ENCODE data around the gene PHETA2.
A peak's percentile ranks its signal among the peaks of the same experiment; 100 is the strongest.

Gene PHETA2

GRCh38 chr22:42061041-42061440 is 13.0 kb upstream of the PHETA2 start:
- DNase-seq (ENCODE audit: low read depth) = no peak
- H3K27me3 ChIP-seq (replicated peaks; ENCODE audit: control insufficient read depth, insufficient read depth, low read length) = no peaks in the 10 kb centered on the region
- H3K36me3 ChIP-seq (ENCODE audit: control insufficient read depth, insufficient read depth, low read length, severe bottlenecking) = no peaks in the 10 kb centered on the region
- no peaks in the 10 kb centered on the region for H3K4me1 ChIP-seq (ENCODE audit: control insufficient read depth, insufficient read depth, low read length)
- H3K4me3 ChIP-seq (ENCODE audit: low read length) = no peak overlapping the region
- no peak overlapping the region for H3K9ac ChIP-seq (ENCODE audit: low read length)
- peaks cover 13% of the 10 kb centered on the region for H3K9me3 ChIP-seq (ENCODE audit: control insufficient read depth, low read length)

- Histone ChIP-seq H3K4me3 (ENCODE audit: low read length) (no peak overlapping the region), H3K4me1 (ENCODE audit: control insufficient read depth, insufficient read depth, low read length) (no peaks in the 10 kb centered on the region), H3K9me3 (ENCODE audit: control insufficient read depth, low read length) (no peaks in the 10 kb centered on the region), H3K36me3 (ENCODE audit: control insufficient read depth, insufficient read depth, low read length, severe bottlenecking) (no peaks in the 10 kb centered on the region), H3K27me3 (replicated peaks; ENCODE audit: control insufficient read depth, insufficient read depth, low read length) (no peaks in the 10 kb centered on the region), H3K9ac (ENCODE audit: low read length) (no peak overlapping the region)
- no peak for DNase-seq (ENCODE audit: low read depth)
These were observed 11.4 kb upstream of the PHETA2 start for GRCh38 chr22:42062506-42063170.

- peaks cover 1% of the 10 kb centered on the region for H3K4me1 ChIP-seq (ENCODE audit: control insufficient read depth, insufficient read depth, low read length)
- no peaks in the 10 kb centered on the region for H3K27me3 ChIP-seq (replicated peaks; ENCODE audit: control insufficient read depth, insufficient read depth, low read length)
- no peak overlapping the region for H3K9ac ChIP-seq (ENCODE audit: low read length)
- H3K36me3 ChIP-seq (ENCODE audit: control insufficient read depth, insufficient read depth, low read length, severe bottlenecking) = no peaks in the 10 kb centered on the region
- H3K4me3 ChIP-seq (ENCODE audit: low read length) = no peak overlapping the region
- no peak for DNase-seq (ENCODE audit: low read depth)
- H3K9me3 ChIP-seq (ENCODE audit: control insufficient read depth, low read length) = no peaks in the 10 kb centered on the region
These were observed 9.4 kb upstream of the PHETA2 start for GRCh38 chr22:42064629-42065028.

GRCh38 chr22:42065438-42066125 is 8.5 kb upstream of the PHETA2 start:
- no peaks in the 10 kb centered on the region for H3K36me3 ChIP-seq (ENCODE audit: control insufficient read depth, insufficient read depth, low read length, severe bottlenecking)
- H3K4me3 ChIP-seq (ENCODE audit: low read length) = no peak overlapping the region
- H3K9ac ChIP-seq (ENCODE audit: low read length) = no peak overlapping the region
- H3K27me3 ChIP-seq (replicated peaks; ENCODE audit: control insufficient read depth, insufficient read depth, low read length) = no peaks in the 10 kb centered on the region
- no peak for DNase-seq (ENCODE audit: low read depth)
- H3K4me1 ChIP-seq (ENCODE audit: control insufficient read depth, insufficient read depth, low read length) = peaks cover 8% of the 10 kb centered on the region
- H3K9me3 ChIP-seq (ENCODE audit: control insufficient read depth, low read length) = no peaks in the 10 kb centered on the region

- Histone ChIP-seq H3K36me3 (ENCODE audit: control insufficient read depth, insufficient read depth, low read length, severe bottlenecking) (no peaks in the 10 kb centered on the region), H3K9me3 (ENCODE audit: control insufficient read depth, low read length) (no peaks in the 10 kb centered on the region), H3K4me3 (ENCODE audit: low read length) (no peak overlapping the region), H3K4me1 (ENCODE audit: control insufficient read depth, insufficient read depth, low read length) (peaks cover 12% of the 10 kb centered on the region), H3K9ac (ENCODE audit: low read length) (no peak overlapping the region), H3K27me3 (replicated peaks; ENCODE audit: control insufficient read depth, insufficient read depth, low read length) (no peaks in the 10 kb centered on the region)
- no peak for DNase-seq (ENCODE audit: low read depth)
These were observed 7.8 kb upstream of the PHETA2 start for GRCh38 chr22:42066126-42066761.

- Histone ChIP-seq H3K36me3 (ENCODE audit: control insufficient read depth, insufficient read depth, low read length, severe bottlenecking) (no peaks in the 10 kb centered on the region), H3K9me3 (ENCODE audit: control insufficient read depth, low read length) (no peaks in the 10 kb centered on the region), H3K4me1 (ENCODE audit: control insufficient read depth, insufficient read depth, low read length) (peaks cover 15% of the 10 kb centered on the region), H3K27me3 (replicated peaks; ENCODE audit: control insufficient read depth, insufficient read depth, low read length) (no peaks in the 10 kb centered on the region), H3K9ac (ENCODE audit: low read length) (no peak overlapping the region), H3K4me3 (ENCODE audit: low read length) (no peak overlapping the region)
- no peak for DNase-seq (ENCODE audit: low read depth)
These were observed 7.1 kb upstream of the PHETA2 start for GRCh38 chr22:42066937-42067336.

- H3K4me1 ChIP-seq (ENCODE audit: control insufficient read depth, insufficient read depth, low read length) = peaks cover 15% of the 10 kb centered on the region
- H3K27me3 ChIP-seq (replicated peaks; ENCODE audit: control insufficient read depth, insufficient read depth, low read length) = no peaks in the 10 kb centered on the region
- no peaks in the 10 kb centered on the region for H3K9me3 ChIP-seq (ENCODE audit: control insufficient read depth, low read length)
- H3K36me3 ChIP-seq (ENCODE audit: control insufficient read depth, insufficient read depth, low read length, severe bottlenecking) = no peaks in the 10 kb centered on the region
- H3K4me3 ChIP-seq (ENCODE audit: low read length) = no peak overlapping the region
- no peak for DNase-seq (ENCODE audit: low read depth)
- H3K9ac ChIP-seq (ENCODE audit: low read length) = no peak overlapping the region
These were observed 6.3 kb upstream of the PHETA2 start for GRCh38 chr22:42067671-42068251.

- no peak for DNase-seq (ENCODE audit: low read depth)
- H3K4me3 ChIP-seq (ENCODE audit: low read length) = no peak overlapping the region
- H3K9me3 ChIP-seq (ENCODE audit: control insufficient read depth, low read length) = no peaks in the 10 kb centered on the region
- no peaks in the 10 kb centered on the region for H3K36me3 ChIP-seq (ENCODE audit: control insufficient read depth, insufficient read depth, low read length, severe bottlenecking)
- no peaks in the 10 kb centered on the region for H3K27me3 ChIP-seq (replicated peaks; ENCODE audit: control insufficient read depth, insufficient read depth, low read length)
- H3K9ac ChIP-seq (ENCODE audit: low read length) = no peak overlapping the region
- H3K4me1 ChIP-seq (ENCODE audit: control insufficient read depth, insufficient read depth, low read length) = peaks cover 16% of the 10 kb centered on the region
These were observed 5.8 kb upstream of the PHETA2 start for GRCh38 chr22:42068291-42068690.

GRCh38 chr22:42069801-42070516 is 4.1 kb upstream of the PHETA2 start:
- Histone ChIP-seq H3K9ac (ENCODE audit: low read length) (peak overlapping the region; percentile 74), H3K4me1 (ENCODE audit: control insufficient read depth, insufficient read depth, low read length) (peaks cover 26% of the 10 kb centered on the region), H3K9me3 (ENCODE audit: control insufficient read depth, low read length) (no peaks in the 10 kb centered on the region), H3K4me3 (ENCODE audit: low read length) (peak overlapping the region; percentile 76), H3K36me3 (ENCODE audit: control insufficient read depth, insufficient read depth, low read length, severe bottlenecking) (no peaks in the 10 kb centered on the region), H3K27me3 (replicated peaks; ENCODE audit: control insufficient read depth, insufficient read depth, low read length) (no peaks in the 10 kb centered on the region)
- no peak for DNase-seq (ENCODE audit: low read depth)

GRCh38 chr22:42070517-42071422 is 3.3 kb upstream of the PHETA2 start, which contains the start of gene NAGA:
NAGA (minus strand) TSS chr22:42070812; CDS start chr22:42070297, 515 bp downstream.
- H3K4me1 ChIP-seq (ENCODE audit: control insufficient read depth, insufficient read depth, low read length) = peaks cover 31% of the 10 kb centered on the region
- no peaks in the 10 kb centered on the region for H3K27me3 ChIP-seq (replicated peaks; ENCODE audit: control insufficient read depth, insufficient read depth, low read length)
- H3K9me3 ChIP-seq (ENCODE audit: control insufficient read depth, low read length) = no peaks in the 10 kb centered on the region
- peak; percentile 99 for DNase-seq (ENCODE audit: low read depth)
- H3K4me3 ChIP-seq (ENCODE audit: low read length) = peak within 1 kb of the TSS; percentile 76
- H3K9ac ChIP-seq (ENCODE audit: low read length) = peak within 1 kb of the TSS; percentile 74
- no peaks in the 10 kb centered on the region for H3K36me3 ChIP-seq (ENCODE audit: control insufficient read depth, insufficient read depth, low read length, severe bottlenecking)
